ENCODE data around the gene BLOC1S5.

BLOC1S5 gene

DNA sequence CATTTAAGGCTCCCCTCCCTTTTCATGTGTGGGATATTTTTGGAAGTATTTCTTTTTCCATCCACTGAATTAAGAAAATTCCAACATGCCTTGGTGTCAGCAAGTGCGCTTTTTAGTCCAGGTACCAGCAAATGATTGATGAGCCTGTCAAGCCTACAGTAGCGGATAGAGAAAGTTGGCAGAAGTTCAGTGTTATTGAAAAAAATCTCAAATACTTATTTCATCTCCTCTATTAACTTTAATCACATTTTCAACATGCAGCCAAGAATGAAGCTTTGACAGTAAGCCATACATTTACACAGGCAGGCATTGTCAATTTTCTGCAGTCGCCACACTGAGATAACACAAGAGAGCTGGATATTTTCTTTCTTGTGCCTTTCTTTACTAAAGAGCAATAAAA lies 50.4 kb downstream of the BLOC1S5 start:
- Histone ChIP-seq H2BK120ac (ENCODE audit: insufficient read depth, low read length, poor library complexity) (no peak overlapping the region), H3K79me2 (ENCODE audit: control insufficient read depth, insufficient read depth, low read length, poor library complexity) (no peaks in the 10 kb centered on the region), H3K9ac (ENCODE audit: low read length) (no peak overlapping the region), H4K12ac (ENCODE audit: low read depth, low read length) (no peak overlapping the region), H3K14ac (ENCODE audit: low read length) (no peak overlapping the region), H2BK12ac (ENCODE audit: low read length) (no peak overlapping the region), H3K79me1 (ENCODE audit: low read length) (no peaks in the 10 kb centered on the region), H3K4me3 (ENCODE audit: low read depth, low read length) (no peak overlapping the region), H4K91ac (ENCODE audit: low read depth, low read length) (no peak overlapping the region), H3K27me3 (ENCODE audit: insufficient read depth, low read length) (no peaks in the 10 kb centered on the region), H3K23ac (ENCODE audit: low read length) (no peak overlapping the region), H3K4ac (ENCODE audit: low read depth, low read length) (no peak overlapping the region), H3K9me3 (ENCODE audit: insufficient read depth, low read depth, low read length) (no peaks in the 10 kb centered on the region), H3K18ac (ENCODE audit: low read length) (no peak overlapping the region), H3K27ac (ENCODE audit: low read depth, low read length) (no peak overlapping the region), H2BK5ac (ENCODE audit: low read depth, low read length, poor library complexity) (no peak overlapping the region), H3K36me3 (ENCODE audit: control insufficient read depth in 1 of 2, insufficient read depth in 2 of 2, low read length in 2 of 2) (peaks cover 2 to 5% of the 10 kb centered on the region in 2 experiments), H3K4me1 (ENCODE audit: control insufficient read depth in 1 of 2, insufficient read depth in 2 of 2, low read length in 2 of 2) (no peaks in the 10 kb centered on the region), H2AFZ (ENCODE audit: insufficient read depth, low read length, poor library complexity) (no peak overlapping the region), H2AK5ac (ENCODE audit: low read length) (no peak overlapping the region), H4K8ac (ENCODE audit: low read depth, low read length) (no peak overlapping the region), H3K4me2 (ENCODE audit: low read length) (no peak overlapping the region)
- no peak for DNase-seq
- WGBS (ENCODE audit: extremely low coverage, insufficient coverage, insufficient read length): no CpG with 5 or more reads among the region's 3 CpGs

DNA sequence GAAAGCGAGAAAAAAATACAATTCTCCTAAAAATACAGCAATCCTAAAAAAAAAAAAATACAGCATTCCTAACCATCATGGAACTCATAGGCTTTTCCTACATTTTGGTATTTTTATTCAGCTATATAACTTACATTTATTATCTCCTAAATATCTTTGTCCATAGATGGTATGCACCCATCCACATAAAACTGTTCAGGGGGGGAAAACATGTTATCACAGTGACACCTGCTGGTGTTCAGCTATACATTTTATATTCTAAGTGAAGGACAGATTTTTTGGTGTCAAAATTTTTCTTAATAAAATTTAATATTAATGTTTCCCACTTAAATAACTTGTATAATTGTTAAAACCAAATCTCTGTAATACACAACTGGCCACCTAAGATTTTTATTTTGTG lies 58.0 kb downstream of the BLOC1S5 start:
- WGBS (ENCODE audit: extremely low coverage, insufficient coverage, insufficient read length): no CpG with 5 or more reads among the region's 1 CpG
- H2BK5ac ChIP-seq (ENCODE audit: low read depth, low read length, poor library complexity): no peak overlapping the region
- peak in 1 of 2 donors; percentile 56 for DNase-seq
- no peak overlapping the region for H3K4ac ChIP-seq (ENCODE audit: low read depth, low read length)
- no peak overlapping the region for H3K4me3 ChIP-seq (ENCODE audit: low read depth, low read length)
- no peak overlapping the region for H3K14ac ChIP-seq (ENCODE audit: low read length)
- no peak overlapping the region for H4K12ac ChIP-seq (ENCODE audit: low read depth, low read length)
- no peak overlapping the region for H3K4me2 ChIP-seq (ENCODE audit: low read length)
- H4K8ac ChIP-seq (ENCODE audit: low read depth, low read length): no peak overlapping the region
- no peaks in the 10 kb centered on the region for H3K79me2 ChIP-seq (ENCODE audit: control insufficient read depth, insufficient read depth, low read length, poor library complexity)
- no peak overlapping the region for H3K27ac ChIP-seq (ENCODE audit: low read depth, low read length)
- H3K18ac ChIP-seq (ENCODE audit: low read length): no peak overlapping the region
- H2BK120ac ChIP-seq (ENCODE audit: insufficient read depth, low read length, poor library complexity): no peak overlapping the region
- peaks cover 3% of the 10 kb centered on the region for H3K79me1 ChIP-seq (ENCODE audit: low read length)
- no peak overlapping the region for H4K91ac ChIP-seq (ENCODE audit: low read depth, low read length)
- no peak overlapping the region for H2BK12ac ChIP-seq (ENCODE audit: low read length)
- H3K9ac ChIP-seq (ENCODE audit: low read length): no peak overlapping the region
- no peak overlapping the region for H2AK5ac ChIP-seq (ENCODE audit: low read length)
- peaks cover 2 to 4% of the 10 kb centered on the region in 2 experiments for H3K4me1 ChIP-seq (ENCODE audit: control insufficient read depth in 1 of 2, insufficient read depth in 2 of 2, low read length in 2 of 2)
- H3K9me3 ChIP-seq (ENCODE audit: insufficient read depth, low read depth, low read length): no peaks in the 10 kb centered on the region
- H3K23ac ChIP-seq (ENCODE audit: low read length): no peak overlapping the region
- H3K36me3 ChIP-seq (ENCODE audit: control insufficient read depth in 1 of 2, insufficient read depth in 2 of 2, low read length in 2 of 2): no peaks in the 10 kb centered on the region
- no peaks in the 10 kb centered on the region for H3K27me3 ChIP-seq (ENCODE audit: insufficient read depth, low read length)
- H2AFZ ChIP-seq (ENCODE audit: insufficient read depth, low read length, poor library complexity): no peak overlapping the region

DNA sequence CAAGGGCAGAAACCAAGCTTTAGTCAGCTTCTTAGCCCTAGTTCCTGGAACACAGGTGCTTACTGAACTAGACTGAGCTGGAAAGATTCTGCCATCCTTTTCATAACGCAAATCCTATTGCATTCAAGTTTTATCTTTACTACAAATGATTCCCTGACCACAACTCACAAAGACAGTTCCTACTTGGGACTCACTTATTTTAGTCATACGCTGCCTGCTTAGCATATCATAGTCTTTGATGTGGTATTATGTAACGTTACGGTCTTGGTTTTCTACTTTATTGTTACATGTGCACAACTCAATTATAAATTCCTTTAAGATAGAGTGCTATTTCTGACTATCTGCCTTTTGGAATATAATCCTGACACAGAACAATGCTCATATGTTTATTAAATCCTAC lies 59.1 kb downstream of the BLOC1S5 start:
- H2BK12ac ChIP-seq (ENCODE audit: low read length): no peak overlapping the region
- no peaks in the 10 kb centered on the region for H3K9me3 ChIP-seq (ENCODE audit: insufficient read depth, low read depth, low read length)
- no peak overlapping the region for H4K12ac ChIP-seq (ENCODE audit: low read depth, low read length)
- WGBS (ENCODE audit: extremely low coverage, insufficient coverage, insufficient read length): no CpG with 5 or more reads among the region's 4 CpGs
- H2BK5ac ChIP-seq (ENCODE audit: low read depth, low read length, poor library complexity): no peak overlapping the region
- no peak overlapping the region for H3K9ac ChIP-seq (ENCODE audit: low read length)
- H3K36me3 ChIP-seq (ENCODE audit: control insufficient read depth in 1 of 2, insufficient read depth in 2 of 2, low read length in 2 of 2): no peaks in the 10 kb centered on the region
- no peak overlapping the region for H2BK120ac ChIP-seq (ENCODE audit: insufficient read depth, low read length, poor library complexity)
- no peak overlapping the region for H3K27ac ChIP-seq (ENCODE audit: low read depth, low read length)
- H3K4me1 ChIP-seq (ENCODE audit: control insufficient read depth in 1 of 2, insufficient read depth in 2 of 2, low read length in 2 of 2): peaks cover 2 to 4% of the 10 kb centered on the region in 2 experiments
- H3K18ac ChIP-seq (ENCODE audit: low read length): no peak overlapping the region
- no peak overlapping the region for H4K8ac ChIP-seq (ENCODE audit: low read depth, low read length)
- no peak overlapping the region for H2AFZ ChIP-seq (ENCODE audit: insufficient read depth, low read length, poor library complexity)
- H3K4me3 ChIP-seq (ENCODE audit: low read depth, low read length): no peak overlapping the region
- H3K14ac ChIP-seq (ENCODE audit: low read length): no peak overlapping the region
- H3K27me3 ChIP-seq (ENCODE audit: insufficient read depth, low read length): no peaks in the 10 kb centered on the region
- no peak overlapping the region for H3K23ac ChIP-seq (ENCODE audit: low read length)
- H3K79me2 ChIP-seq (ENCODE audit: control insufficient read depth, insufficient read depth, low read length, poor library complexity): no peaks in the 10 kb centered on the region
- no peak for DNase-seq
- H3K79me1 ChIP-seq (ENCODE audit: low read length): peaks cover 3% of the 10 kb centered on the region
- H4K91ac ChIP-seq (ENCODE audit: low read depth, low read length): no peak overlapping the region
- no peak overlapping the region for H3K4me2 ChIP-seq (ENCODE audit: low read length)
- H3K4ac ChIP-seq (ENCODE audit: low read depth, low read length): no peak overlapping the region
- no peak overlapping the region for H2AK5ac ChIP-seq (ENCODE audit: low read length)

DNA sequence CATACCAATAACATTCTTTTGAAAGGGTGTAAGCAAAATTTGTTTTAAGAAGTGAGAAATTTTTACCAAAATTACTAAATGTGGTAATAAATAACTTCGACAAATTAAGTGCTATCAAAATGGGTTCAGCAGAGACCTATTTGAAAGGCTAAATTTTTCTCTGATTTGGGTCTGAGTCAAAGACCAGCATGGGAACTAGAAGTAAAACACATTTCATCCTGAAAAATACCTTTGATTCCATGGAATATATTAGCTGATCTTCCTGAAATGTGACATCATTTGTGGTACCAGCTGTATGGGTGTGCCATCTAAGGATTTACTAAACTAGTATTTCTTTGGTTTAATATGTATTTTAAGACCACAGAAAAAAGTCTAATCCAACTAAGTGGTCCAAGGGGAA lies 63.6 kb downstream of the BLOC1S5 start:
- no peak overlapping the region for H4K8ac ChIP-seq (ENCODE audit: low read depth, low read length)
- H3K9ac ChIP-seq (ENCODE audit: low read length): no peak overlapping the region
- no peaks in the 10 kb centered on the region for H3K9me3 ChIP-seq (ENCODE audit: insufficient read depth, low read depth, low read length)
- H2AFZ ChIP-seq (ENCODE audit: insufficient read depth, low read length, poor library complexity): no peak overlapping the region
- H3K4me3 ChIP-seq (ENCODE audit: low read depth, low read length): no peak overlapping the region
- H3K79me1 ChIP-seq (ENCODE audit: low read length): peaks cover 9% of the 10 kb centered on the region
- peak; percentile 33 to 80 for DNase-seq
- H2AK5ac ChIP-seq (ENCODE audit: low read length): no peak overlapping the region
- H3K23ac ChIP-seq (ENCODE audit: low read length): no peak overlapping the region
- peak overlapping the region; percentile 55 for H3K27ac ChIP-seq (ENCODE audit: low read depth, low read length)
- no peak overlapping the region for H4K12ac ChIP-seq (ENCODE audit: low read depth, low read length)
- no peak overlapping the region for H3K14ac ChIP-seq (ENCODE audit: low read length)
- H3K4ac ChIP-seq (ENCODE audit: low read depth, low read length): no peak overlapping the region
- H2BK120ac ChIP-seq (ENCODE audit: insufficient read depth, low read length, poor library complexity): no peak overlapping the region
- peak overlapping the region; percentile 36 for H3K4me2 ChIP-seq (ENCODE audit: low read length)
- H2BK5ac ChIP-seq (ENCODE audit: low read depth, low read length, poor library complexity): no peak overlapping the region
- H3K79me2 ChIP-seq (ENCODE audit: control insufficient read depth, insufficient read depth, low read length, poor library complexity): peaks cover 2% of the 10 kb centered on the region
- no peak overlapping the region for H4K91ac ChIP-seq (ENCODE audit: low read depth, low read length)
- H3K18ac ChIP-seq (ENCODE audit: low read length): no peak overlapping the region
- H3K4me1 ChIP-seq (ENCODE audit: control insufficient read depth in 1 of 2, insufficient read depth in 2 of 2, low read length in 2 of 2): peaks cover 7 to 8% of the 10 kb centered on the region in 2 experiments
- no peaks in the 10 kb centered on the region for H3K27me3 ChIP-seq (ENCODE audit: insufficient read depth, low read length)
- no peak overlapping the region for H2BK12ac ChIP-seq (ENCODE audit: low read length)
- H3K36me3 ChIP-seq (ENCODE audit: control insufficient read depth in 1 of 2, insufficient read depth in 2 of 2, low read length in 2 of 2): no peaks in the 10 kb centered on the region
- WGBS (ENCODE audit: extremely low coverage, insufficient coverage, insufficient read length): no CpG with 5 or more reads among the region's 1 CpG
